ENCODE results near the gene FAM171A2. TPM values are rescaled to one million over a fixed set of nuclear protein-coding genes. Genes with fewer than 3 reads are reported as not detected.

Gene FAM171A2
- total RNA-seq, 2 donors from 2014 or later, result 45.7 to 51.9 TPM

DNA sequence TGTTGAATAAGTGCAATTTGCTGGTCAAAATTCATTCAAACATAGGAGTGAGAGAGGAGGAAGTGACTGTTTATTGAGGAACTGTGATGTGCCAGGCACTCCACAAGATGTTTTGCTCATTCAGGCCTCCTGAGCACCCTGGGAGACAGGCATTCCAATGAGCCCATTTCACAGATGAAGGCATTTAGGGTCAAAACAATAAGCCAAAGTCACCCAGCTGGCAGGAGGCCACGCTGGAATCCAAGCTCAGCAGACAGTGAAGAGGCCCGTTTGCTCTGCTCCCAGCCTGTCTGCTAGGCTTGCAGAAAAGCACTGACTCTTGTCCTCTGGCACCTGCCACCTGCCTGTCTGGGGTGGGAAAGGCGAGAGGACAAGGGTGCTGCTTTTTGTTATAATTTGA lies 28.9 kb downstream of the FAM171A2 start:
- Mint-ChIP-seq H3K27me3 (ENCODE audit: insufficient read depth) (peaks cover 4% of the 10 kb centered on the region), H3K4me3 (no peak overlapping the region), H3K36me3 (ENCODE audit: low read depth) (no peaks in the 10 kb centered on the region), H3K27ac (no peak overlapping the region), H3K9me3 (no peaks in the 10 kb centered on the region), H3K4me1 (no peaks in the 10 kb centered on the region)
- no peaks in the 10 kb centered on the region for H3K4me1 ChIP-seq (ENCODE audit: control insufficient read depth, insufficient read depth, low read length)
- H3K27me3 ChIP-seq (ENCODE audit: control insufficient read depth, insufficient read depth, low read length, poor library complexity, severe bottlenecking), result no peaks in the 10 kb centered on the region
- WGBS, 2 experiments (ENCODE audit: insufficient coverage in 1 of 2, insufficient read length in 1 of 2), result 64 to 67% methylated on average over 1 to 3 of the region's 3 CpGs
- H3K9me3 ChIP-seq (ENCODE audit: control insufficient read depth, low read length), result no peaks in the 10 kb centered on the region
- no peak overlapping the region for H3K4me3 ChIP-seq (ENCODE audit: low read length)
- no peak for DNase-seq
- H3K36me3 ChIP-seq (ENCODE audit: control insufficient read depth, insufficient read depth, low read length), result no peaks in the 10 kb centered on the region
- TF ChIP-seq, protein P1, sequence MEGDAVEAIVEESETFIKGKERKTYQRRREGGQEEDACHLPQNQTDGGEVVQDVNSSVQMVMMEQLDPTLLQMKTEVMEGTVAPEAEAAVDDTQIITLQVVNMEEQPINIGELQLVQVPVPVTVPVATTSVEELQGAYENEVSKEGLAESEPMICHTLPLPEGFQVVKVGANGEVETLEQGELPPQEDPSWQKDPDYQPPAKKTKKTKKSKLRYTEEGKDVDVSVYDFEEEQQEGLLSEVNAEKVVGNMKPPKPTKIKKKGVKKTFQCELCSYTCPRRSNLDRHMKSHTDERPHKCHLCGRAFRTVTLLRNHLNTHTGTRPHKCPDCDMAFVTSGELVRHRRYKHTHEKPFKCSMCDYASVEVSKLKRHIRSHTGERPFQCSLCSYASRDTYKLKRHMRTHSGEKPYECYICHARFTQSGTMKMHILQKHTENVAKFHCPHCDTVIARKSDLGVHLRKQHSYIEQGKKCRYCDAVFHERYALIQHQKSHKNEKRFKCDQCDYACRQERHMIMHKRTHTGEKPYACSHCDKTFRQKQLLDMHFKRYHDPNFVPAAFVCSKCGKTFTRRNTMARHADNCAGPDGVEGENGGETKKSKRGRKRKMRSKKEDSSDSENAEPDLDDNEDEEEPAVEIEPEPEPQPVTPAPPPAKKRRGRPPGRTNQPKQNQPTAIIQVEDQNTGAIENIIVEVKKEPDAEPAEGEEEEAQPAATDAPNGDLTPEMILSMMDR (conservative IDR thresholded peaks at IDR 0.05), result peak; percentile 17
- H3K9ac ChIP-seq (ENCODE audit: extremely low read depth, low read length, poor library complexity, severe bottlenecking), result no peak overlapping the region
- H3K27ac ChIP-seq (ENCODE audit: low read depth, low read length), result no peak overlapping the region

DNA sequence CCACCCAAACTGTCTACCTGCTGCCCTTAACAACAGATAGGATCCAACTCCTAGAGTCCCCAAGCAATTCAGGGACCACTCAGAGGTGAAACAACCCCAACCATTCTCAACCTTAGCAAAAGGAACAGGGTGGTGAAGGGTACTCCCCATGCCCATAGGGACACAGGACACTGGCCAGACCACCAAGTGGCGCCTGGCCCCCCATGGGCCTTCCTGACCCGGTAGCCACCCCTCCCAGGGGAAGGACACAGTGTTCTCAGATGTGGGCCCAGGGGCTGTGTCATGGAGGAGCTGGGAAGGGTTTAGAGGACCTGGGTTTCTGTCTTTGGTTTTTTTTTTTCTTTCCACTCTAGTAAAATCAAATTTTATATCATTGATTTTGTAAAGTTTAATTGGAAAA lies 29.3 kb downstream of the FAM171A2 start:
- DNase-seq, result no peak
- Mint-ChIP-seq H3K27ac (no peak overlapping the region), H3K27me3 (ENCODE audit: insufficient read depth) (peaks cover 4% of the 10 kb centered on the region), H3K4me1 (no peaks in the 10 kb centered on the region), H3K36me3 (ENCODE audit: low read depth) (no peaks in the 10 kb centered on the region), H3K4me3 (no peak overlapping the region), H3K9me3 (no peaks in the 10 kb centered on the region)
- no peaks in the 10 kb centered on the region for H3K4me1 ChIP-seq (ENCODE audit: control insufficient read depth, insufficient read depth, low read length)
- TF ChIP-seq, protein P1 (conservative IDR thresholded peaks at IDR 0.05), result no peak
- no peaks in the 10 kb centered on the region for H3K9me3 ChIP-seq (ENCODE audit: control insufficient read depth, low read length)
- WGBS, 2 experiments (ENCODE audit: insufficient coverage in 1 of 2, insufficient read length in 1 of 2), result 77% methylated on average over 2 of the region's 2 CpGs; no CpG with 5 or more reads in 1 of the 2 experiments
- H3K36me3 ChIP-seq (ENCODE audit: control insufficient read depth, insufficient read depth, low read length), result no peaks in the 10 kb centered on the region
- no peaks in the 10 kb centered on the region for H3K27me3 ChIP-seq (ENCODE audit: control insufficient read depth, insufficient read depth, low read length, poor library complexity, severe bottlenecking)
- H3K4me3 ChIP-seq (ENCODE audit: low read length), result no peak overlapping the region
- H3K27ac ChIP-seq (ENCODE audit: low read depth, low read length), result no peak overlapping the region
- no peak overlapping the region for H3K9ac ChIP-seq (ENCODE audit: extremely low read depth, low read length, poor library complexity, severe bottlenecking)

DNA sequence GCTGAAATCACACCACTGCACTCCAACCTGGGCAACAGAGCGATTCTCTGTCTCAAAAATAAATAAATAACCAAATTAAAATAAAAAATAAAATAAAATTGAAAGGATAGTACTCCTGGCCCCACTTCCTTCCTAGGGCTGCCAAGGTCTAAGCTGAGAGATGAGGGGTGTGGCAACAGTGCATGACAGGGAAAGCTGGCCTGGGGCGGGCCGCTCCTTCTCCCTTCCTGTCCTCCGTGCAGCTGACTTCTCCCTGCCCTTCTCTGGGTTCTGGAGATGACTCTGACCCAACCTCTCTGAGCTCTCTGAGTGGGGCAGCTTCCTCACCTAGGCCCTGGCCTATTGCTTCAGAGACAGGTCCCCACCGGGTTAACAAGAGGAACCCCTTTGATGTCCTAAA lies 30.3 kb downstream of the FAM171A2 start:
- Histone ChIP-seq H3K4me1 (ENCODE audit: control insufficient read depth, insufficient read depth, low read length) (no peaks in the 10 kb centered on the region), H3K27ac (ENCODE audit: low read depth, low read length) (no peak overlapping the region), H3K9ac (ENCODE audit: extremely low read depth, low read length, poor library complexity, severe bottlenecking) (no peak overlapping the region), H3K27me3 (ENCODE audit: control insufficient read depth, insufficient read depth, low read length, poor library complexity, severe bottlenecking) (no peaks in the 10 kb centered on the region), H3K9me3 (ENCODE audit: control insufficient read depth, low read length) (no peaks in the 10 kb centered on the region), H3K36me3 (ENCODE audit: control insufficient read depth, insufficient read depth, low read length) (no peaks in the 10 kb centered on the region), H3K4me3 (ENCODE audit: low read length) (no peak overlapping the region)
- Mint-ChIP-seq H3K27me3 (ENCODE audit: insufficient read depth) (peaks cover 3% of the 10 kb centered on the region), H3K9me3 (no peaks in the 10 kb centered on the region), H3K27ac (no peak overlapping the region), H3K4me3 (no peak overlapping the region), H3K4me1 (no peaks in the 10 kb centered on the region), H3K36me3 (ENCODE audit: low read depth) (no peaks in the 10 kb centered on the region)
- DNase-seq, result no peak
- TF ChIP-seq, protein P1 (conservative IDR thresholded peaks at IDR 0.05), result no peak
- 92 to 96% methylated on average over 4 of the region's 5 CpGs for WGBS, 2 experiments (ENCODE audit: insufficient coverage in 1 of 2, insufficient read length in 1 of 2)

Measured in endodermal cell (in vitro differentiated cells).